NCI-H1105 (cell line): Measurements from ENCODE around the gene TMPRSS7.
A peak's percentile ranks its signal among the peaks of the same experiment; 100 is the strongest.
"Not testable (repeated sequence)": the region's sequence is repeated elsewhere in the genome, so short reads cannot be mapped to it uniquely, and the experiment has no call there.

ENCODE experiments used
- DNase-seq: peaks from one replicate; lab custom pipeline; 2025; lab: John Stamatoyannopoulos, UW

TMPRSS7 gene

DNA sequence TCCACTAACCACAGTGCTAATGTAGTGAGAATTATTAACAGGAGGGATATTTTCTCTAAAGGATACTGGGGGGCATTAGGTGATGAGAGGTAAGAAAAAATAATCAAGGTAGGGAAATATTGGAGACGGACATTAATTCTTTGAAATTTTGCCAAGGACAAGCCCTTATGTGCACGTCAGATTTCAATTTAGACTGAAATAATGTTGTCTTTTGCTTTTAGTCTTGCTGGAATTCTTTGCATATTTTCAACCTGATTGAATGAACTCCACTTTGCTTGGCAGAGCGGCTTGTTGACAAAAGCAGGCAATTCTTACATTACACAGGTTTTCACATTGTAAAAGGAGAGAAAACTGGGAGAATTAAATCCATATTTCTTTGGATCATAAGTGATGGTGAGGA, 26.6 kb downstream of the TMPRSS7 start:
- DNase-seq: no peak

DNA sequence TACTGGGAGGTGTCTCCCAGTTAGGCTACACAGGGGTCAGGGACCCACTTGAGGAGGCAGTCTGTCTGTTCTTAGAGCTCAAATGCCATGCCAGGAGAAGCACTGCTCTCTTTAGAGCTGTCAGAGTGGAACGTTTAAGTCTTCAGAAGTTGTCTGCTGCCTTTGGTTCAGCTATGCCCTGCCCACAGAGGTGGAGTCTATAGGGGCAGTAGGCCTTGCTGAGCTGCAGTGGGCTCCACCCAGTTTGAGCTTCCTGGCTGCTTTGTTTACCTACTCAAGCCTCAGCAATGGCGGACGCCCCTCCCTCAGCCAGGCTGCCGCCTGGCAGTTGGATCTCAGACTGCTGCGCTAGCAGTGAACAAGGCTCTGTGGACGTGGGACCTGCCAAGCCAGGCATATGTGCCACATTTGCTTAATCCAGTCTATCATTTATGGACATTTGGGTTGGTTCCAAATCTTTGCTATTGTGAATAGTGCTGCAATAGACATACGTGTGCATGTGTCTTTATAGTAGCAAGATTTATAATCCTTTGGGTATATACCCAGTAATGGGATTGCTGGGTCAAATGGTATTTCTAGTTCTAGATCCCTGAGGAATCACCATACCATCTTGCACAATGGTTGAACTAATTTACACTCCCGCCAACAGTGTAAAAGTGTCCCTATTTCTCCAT, 38.0 kb downstream of the TMPRSS7 start:
- not testable (repeated sequence) for DNase-seq

- no peak for DNase-seq
These were observed 39.5 kb downstream of the TMPRSS7 start for GRCh38 chr3:112074006-112074405.

DNA sequence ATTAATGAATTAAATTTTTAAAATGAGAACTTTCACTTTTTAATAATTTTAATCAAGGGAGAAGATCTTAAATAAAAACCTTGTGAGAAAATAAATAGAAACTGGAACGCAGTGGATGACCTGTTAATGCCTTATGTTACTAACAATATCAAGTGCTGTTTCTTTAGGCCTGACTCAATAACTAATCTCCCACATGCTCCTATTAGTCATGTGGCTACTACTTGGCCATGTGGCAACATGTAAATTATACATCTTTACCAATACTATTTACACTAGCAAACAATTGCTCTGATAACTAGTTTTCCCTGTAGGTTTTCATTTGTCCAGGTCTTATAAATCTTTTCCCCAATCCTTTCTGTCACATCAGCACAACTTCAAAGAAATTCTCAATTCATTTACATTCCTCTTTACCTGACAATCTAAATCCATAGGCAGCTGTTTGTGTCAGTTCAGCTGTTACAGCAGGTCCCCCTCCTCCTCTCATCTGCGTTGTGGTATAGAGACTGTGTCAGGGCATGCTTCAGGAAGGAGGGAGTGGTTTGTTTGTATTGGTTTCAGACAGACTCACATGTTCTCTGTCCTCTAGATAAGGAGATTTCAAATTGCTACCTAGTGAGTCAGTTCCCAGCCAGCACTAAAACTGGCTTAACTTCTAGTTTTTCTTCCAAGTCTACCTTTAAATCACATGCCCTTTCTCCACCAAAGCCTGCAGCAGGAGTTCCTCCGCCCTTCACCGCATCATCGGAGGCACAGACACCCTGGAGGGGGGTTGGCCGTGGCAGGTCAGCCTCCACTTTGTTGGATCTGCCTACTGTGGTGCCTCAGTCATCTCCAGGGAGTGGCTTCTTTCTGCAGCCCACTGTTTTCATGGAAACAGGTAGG, 40.3 kb downstream of the TMPRSS7 start:
- peak; percentile 39 for DNase-seq

DNA sequence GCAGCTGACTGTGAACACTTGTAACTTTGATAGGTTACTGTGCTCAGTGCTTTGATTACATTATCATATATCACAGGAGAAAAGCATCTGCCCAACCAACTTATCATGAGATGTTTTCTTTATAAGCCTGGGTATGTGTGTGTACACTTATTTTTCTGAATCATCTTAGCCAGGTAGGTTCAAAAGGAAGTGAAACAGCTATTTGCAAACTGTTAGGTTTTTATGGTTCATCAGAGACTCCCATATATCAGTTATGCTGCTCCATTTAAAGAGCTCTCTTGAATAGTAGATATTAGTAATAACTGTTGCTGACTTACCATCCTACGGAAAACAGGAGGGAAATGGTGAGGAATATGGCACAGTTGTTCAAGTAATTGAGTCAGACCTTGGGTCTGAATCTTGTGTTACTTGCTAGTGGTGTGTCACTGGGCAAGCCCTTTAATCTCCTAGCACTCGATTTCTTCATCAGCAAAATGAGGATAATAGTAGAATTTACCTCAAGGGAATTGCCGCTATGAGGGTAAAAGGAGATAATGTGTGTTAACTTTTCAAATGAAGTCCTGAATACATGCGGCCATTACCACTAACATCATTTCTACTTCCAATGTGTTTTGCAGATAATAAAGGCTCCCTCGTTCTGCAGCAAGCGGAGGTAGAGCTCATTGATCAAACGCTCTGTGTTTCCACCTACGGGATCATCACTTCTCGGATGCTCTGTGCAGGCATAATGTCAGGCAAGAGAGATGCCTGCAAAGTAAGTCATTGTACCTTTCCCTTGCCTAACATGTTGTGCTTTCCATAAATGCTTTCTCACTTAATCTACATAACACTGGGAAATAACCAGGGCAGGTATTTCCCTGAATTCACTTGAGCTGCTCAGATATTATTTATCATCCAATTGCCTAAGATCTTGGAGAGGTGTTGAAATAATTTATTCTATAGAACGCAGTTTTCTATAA, 43.9 kb downstream of the TMPRSS7 start:
- no peak for DNase-seq

GRCh38 chr3:112083239-112083638, 48.7 kb downstream of the TMPRSS7 start:
- no peak for DNase-seq

- DNase-seq: no peak
These were observed 50.6 kb downstream of the TMPRSS7 start for GRCh38 chr3:112084980-112085705.

- DNase-seq: no peak
These were observed 51.2 kb downstream of the TMPRSS7 start for GRCh38 chr3:112085735-112086075.

DNA sequence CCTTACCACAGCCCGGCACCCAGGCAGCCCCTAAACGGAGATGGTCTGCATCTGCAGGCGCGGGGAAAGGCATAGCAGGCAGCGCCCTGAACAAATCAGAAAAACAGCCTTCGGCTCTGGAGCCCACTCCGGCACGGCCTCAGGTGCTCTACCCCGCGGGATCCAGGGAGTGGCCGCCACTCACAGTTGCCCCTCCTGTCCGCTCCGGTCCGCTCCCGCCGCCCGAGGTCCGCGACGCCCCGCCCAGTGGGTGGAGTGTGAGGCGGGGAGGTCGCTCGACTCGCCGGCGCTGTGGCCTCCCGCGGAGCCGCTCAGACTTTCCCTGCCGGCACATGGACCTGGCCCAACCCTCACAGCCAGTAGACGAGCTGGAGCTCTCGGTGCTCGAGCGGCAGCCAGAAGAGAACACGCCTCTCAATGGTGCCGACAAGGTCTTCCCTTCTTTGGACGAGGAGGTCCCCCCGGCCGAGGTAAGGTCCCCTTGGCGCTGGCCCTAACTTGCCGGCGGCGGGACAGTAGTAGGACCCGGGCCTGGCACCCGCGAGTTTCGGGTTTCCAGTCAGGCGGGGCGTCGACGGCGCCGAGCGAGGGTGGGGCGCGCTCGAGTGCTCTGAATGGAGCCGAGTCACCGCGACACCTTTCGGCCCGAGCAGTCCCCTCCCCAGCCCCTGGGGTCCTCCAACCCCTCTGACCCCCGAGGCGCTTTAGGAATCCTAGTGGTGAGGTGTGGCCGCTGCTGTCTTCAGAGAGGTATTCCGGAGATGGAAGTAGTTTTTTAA, 51.7 kb downstream of the TMPRSS7 start, which contains the start of gene C3orf52:
Gene C3orf52, plus strand, starts transcription at position 314 of the 779 bp plus-strand sequence. Its CDS starts 19 bp downstream, at position 333.
- DNase-seq: peak; percentile 76

DNA sequence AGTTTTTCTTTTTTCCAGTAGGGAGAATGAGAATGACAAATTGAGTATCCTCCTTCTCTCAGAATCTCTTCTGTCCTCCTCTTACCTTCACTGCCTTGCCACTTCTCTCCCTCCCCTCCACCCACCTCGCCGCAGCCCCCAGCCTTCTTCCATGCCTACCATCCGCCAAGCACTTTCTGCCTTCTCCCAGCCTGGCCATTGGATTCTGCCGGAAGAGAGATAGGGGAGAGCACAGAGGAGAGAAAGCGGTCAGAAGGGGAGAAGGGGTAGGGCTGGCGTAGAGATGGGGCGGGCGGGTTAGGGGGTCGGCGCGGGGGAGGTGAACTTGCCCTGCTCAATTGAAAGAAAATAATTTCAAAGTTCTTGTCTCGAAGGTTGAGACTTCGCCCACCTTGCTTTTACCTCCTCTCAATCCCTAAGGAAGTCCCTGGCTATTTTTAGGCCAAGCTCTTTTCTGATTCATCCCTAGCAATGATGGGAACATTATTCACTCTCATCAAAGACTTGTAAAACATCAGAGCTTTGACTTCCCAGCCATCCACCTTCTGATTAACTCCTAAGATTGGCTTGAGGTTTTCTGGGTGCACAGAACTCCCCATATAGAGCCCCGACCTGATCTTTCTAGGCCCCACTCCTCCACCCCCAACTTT, 52.5 kb downstream of the TMPRSS7 start:
- no peak for DNase-seq

GRCh38 chr3:112087746-112088145, 53.2 kb downstream of the TMPRSS7 start:
- no peak for DNase-seq

GRCh38 chr3:112088944-112089343, 54.4 kb downstream of the TMPRSS7 start:
- DNase-seq: no peak

DNA sequence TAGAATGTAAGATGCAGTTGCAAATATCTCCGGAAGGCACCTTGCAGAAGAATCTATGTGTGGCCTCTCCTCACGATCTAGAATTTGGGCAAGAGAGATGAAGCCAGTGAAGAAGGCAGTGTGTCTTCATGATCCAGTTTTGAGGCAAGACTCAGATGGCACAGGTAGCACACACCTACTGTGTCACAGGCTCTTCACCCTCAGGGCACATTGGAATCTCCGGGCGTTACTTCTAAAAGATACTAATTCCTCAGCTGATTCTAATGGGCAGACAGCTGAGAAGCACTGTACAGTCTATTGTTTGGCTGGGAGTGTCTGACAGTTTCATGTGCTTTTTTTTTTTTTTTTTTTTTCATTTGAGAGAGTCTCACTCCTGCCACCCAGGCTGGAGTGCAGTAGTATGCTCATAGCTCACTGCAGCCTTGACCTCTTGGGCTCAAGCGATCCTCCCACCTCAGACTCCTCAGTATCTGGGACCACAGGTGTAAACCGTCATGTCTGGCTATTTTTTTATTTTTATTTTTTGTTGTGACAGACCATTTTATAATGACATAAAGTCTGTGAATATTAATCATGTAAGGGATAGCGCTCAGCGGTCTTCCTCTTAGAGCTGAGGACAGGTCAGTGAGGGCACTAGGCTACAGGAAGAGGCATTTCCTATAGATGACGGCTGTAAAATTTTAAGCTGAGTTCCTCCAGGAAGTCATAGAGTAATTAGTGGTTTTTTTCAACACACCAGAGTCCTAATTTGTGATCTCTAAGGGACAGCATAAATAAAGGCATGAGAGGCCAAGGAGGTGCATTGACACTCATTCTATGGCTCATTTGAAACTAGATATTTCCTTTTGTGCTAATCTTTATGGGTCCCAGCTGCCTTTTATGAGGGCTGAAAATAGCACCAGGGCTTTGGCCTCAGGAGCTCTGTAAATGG, 55.7 kb downstream of the TMPRSS7 start:
- DNase-seq: no peak

DNA sequence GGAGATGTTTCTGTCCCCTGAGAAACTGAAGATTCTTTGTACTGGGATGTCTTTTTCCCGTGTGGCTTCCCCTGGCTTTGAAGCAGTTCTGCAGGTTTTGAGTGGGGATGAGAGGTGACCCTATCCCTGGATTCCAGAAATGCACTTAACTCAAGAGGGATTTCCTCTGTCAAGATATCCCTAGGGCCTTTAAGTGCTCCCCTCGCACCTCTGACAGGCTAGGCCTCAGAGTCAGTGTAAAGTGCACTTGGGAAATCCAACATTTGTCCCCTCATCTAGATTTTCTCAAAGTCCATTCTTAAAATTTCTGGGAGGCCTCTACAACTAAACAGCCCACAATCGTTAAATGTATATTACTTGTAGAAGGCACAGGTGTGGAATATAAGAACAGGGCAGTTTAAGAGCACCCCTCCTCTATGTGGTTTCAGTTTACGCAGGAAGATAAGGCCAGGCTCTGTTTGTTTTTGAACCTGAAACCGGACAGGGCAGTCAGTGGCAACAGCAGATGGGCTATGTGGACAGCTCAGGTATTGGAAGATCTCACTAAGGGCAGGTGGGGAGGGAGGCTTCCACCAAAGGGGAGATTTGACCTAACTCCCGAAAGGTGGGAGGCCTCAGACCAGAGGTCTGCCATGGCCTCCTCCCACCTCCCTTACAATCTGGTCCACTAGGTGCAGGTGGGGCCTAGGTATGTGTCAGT, 56.5 kb downstream of the TMPRSS7 start:
- DNase-seq: no peak

- no peak for DNase-seq
These were observed 58.1 kb downstream of the TMPRSS7 start for GRCh38 chr3:112092496-112093179.

DNA sequence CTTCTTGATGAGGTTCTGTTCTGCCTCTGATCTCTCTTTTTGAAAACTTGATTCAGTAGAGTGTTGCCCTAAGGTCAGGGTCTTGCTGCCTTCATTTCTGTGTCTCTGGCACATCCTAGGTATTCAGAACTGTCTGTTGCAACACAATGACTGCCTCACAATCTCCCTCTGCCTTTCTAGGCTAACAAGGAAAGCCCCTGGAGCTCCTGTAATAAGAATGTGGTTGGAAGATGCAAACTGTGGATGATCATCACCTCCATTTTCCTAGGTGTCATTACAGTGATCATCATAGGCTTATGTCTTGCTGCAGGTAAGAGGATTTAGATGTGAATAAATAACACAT, 58.6 kb downstream of the TMPRSS7 start:
- no peak for DNase-seq

GRCh38 chr3:112095731-112096130, 61.2 kb downstream of the TMPRSS7 start:
- DNase-seq: no peak

GRCh38 chr3:112096176-112096575, 61.6 kb downstream of the TMPRSS7 start:
- DNase-seq: no peak
